ENCODE measurements around the gene VIL1. TPM values are rescaled to one million over a fixed set of nuclear protein-coding genes. Genes with fewer than 3 reads are reported as not detected.

Gene VIL1
- total and polyA plus RNA-seq, 9 of the 15 experiments (the other 6 are each of a cell fraction or from before 2014, with no cell fraction given), result 0.51 to 2.7 (median 1.2) TPM

DNA sequence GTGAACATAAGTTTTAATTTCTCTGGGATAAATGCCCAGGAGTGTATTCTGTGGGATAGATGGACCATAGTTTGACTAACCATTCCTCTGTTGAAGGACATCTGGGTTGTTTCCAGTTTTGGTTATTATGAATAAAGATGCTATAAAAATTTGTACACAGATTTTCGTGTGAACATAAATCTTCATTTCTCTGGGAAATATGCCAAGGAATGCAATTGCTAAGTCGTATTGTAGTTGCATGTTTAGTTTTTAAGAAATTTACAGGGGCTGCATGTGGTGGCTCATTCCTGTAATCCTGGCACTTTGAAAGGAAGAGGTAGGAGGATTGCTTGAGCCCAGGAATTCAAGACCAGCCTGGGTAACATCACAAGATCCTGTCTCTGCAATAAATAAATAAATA is 43.7 kb upstream of the VIL1 start:
- no peak overlapping the region for H3K9ac ChIP-seq (ENCODE audit: insufficient read depth in 1 of 2, low read depth in 2 of 2, low read length in 2 of 2)
- no peak overlapping the region for H2AFZ ChIP-seq (ENCODE audit: low read depth, low read length)
- H3K9me3 ChIP-seq (replicated peaks; ENCODE audit: control insufficient read depth, insufficient read depth, low read depth, low read length), result no peaks in the 10 kb centered on the region
- FAIRE-seq (no peak), ATAC-seq (no peak), DNase-seq (ENCODE audit: extremely low read depth in 1 of 4, low spot score in 3 of 4) (no peak)
- intact Hi-C loops (cut with micrococcal nuclease) (no loop called here), in situ Hi-C loops (cut with MboI) (no loop called here)
- no peaks in the 10 kb centered on the region for H3K36me3 ChIP-seq (ENCODE audit: control insufficient read depth, insufficient read depth, low read length)
- ChIA-PET CTCF (ENCODE audit: low intra/inter-chr PET ratio) (no interaction called here), POLR2A (interaction anchor here (0.7 kb wide), 1 partner anchor 84 kb away, joined by 5 read pairs; no protein-coding TSS in a partner anchor)
- H3K27ac ChIP-seq (ENCODE audit: extremely low read depth, low read depth, low read length), result no peak overlapping the region
- no peak overlapping the region for H3K4me2 ChIP-seq (ENCODE audit: insufficient read depth, low read length)
- H4K20me1 ChIP-seq (replicated peaks; ENCODE audit: control insufficient read depth, insufficient read depth, low read length), result no peaks in the 10 kb centered on the region
- H3K4me1 ChIP-seq (replicated peaks in 1 of 2; ENCODE audit: control insufficient read depth in 2 of 2, insufficient read depth in 2 of 2, low read length in 2 of 2), result 0 out of 5 replicates have a peak, but pooled peaks cover 0 to 2% of the 10 kb centered on the region in 2 experiments
- no peaks in the 10 kb centered on the region for H3K79me2 ChIP-seq (ENCODE audit: control insufficient read depth, insufficient read depth, low read length)
- 6% methylated on average over 2 of the region's 2 CpGs for WGBS (ENCODE audit: insufficient coverage, low coverage, missing lambda C conversion rate)
- BruUV-seq (replicated peaks), result no TSS peak
- no peak overlapping the region for H3K4me3 ChIP-seq
- H3K9me1 ChIP-seq (ENCODE audit: control insufficient read depth, insufficient read depth, low read length), result no peaks in the 10 kb centered on the region
- no peaks in the 10 kb centered on the region for H3K27me3 ChIP-seq (ENCODE audit: control insufficient read depth in 2 of 2, insufficient read depth in 2 of 2, low read length in 2 of 2)
- TF ChIP-seq, protein P1, sequence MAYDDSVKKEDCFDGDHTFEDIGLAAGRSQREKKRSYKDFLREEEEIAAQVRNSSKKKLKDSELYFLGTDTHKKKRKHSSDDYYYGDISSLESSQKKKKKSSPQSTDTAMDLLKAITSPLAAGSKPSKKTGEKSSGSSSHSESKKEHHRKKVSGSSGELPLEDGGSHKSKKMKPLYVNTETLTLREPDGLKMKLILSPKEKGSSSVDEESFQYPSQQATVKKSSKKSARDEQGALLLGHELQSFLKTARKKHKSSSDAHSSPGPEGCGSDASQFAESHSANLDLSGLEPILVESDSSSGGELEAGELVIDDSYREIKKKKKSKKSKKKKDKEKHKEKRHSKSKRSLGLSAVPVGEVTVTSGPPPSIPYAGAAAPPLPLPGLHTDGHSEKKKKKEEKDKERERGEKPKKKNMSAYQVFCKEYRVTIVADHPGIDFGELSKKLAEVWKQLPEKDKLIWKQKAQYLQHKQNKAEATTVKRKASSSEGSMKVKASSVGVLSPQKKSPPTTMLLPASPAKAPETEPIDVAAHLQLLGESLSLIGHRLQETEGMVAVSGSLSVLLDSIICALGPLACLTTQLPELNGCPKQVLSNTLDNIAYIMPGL (CRISPR knock-in tag; IDR thresholded peaks at IDR 0.05), result no peak
- TF ChIP-seq NFE2 (IDR thresholded peaks at IDR 0.05; ENCODE audit: low read depth) (no peak), SRSF1 (IDR thresholded peaks at IDR 0.05; ENCODE audit: low read depth, low read length) (no peak), ZC3H8 (IDR thresholded peaks at IDR 0.05) (no peak), HNRNPUL1 (IDR thresholded peaks at IDR 0.05; ENCODE audit: low read length) (no peak), ZEB2 (IDR thresholded peaks at IDR 0.05) (no peak), ZFP36 (IDR thresholded peaks at IDR 0.05; ENCODE audit: low read depth, low read length, partially characterized antibody) (no peak), ZNF277 (CRISPR knock-in tag; IDR thresholded peaks at IDR 0.05; ENCODE audit: borderline replicate concordance) (no peak)
- TF ChIP-seq, protein P2, sequence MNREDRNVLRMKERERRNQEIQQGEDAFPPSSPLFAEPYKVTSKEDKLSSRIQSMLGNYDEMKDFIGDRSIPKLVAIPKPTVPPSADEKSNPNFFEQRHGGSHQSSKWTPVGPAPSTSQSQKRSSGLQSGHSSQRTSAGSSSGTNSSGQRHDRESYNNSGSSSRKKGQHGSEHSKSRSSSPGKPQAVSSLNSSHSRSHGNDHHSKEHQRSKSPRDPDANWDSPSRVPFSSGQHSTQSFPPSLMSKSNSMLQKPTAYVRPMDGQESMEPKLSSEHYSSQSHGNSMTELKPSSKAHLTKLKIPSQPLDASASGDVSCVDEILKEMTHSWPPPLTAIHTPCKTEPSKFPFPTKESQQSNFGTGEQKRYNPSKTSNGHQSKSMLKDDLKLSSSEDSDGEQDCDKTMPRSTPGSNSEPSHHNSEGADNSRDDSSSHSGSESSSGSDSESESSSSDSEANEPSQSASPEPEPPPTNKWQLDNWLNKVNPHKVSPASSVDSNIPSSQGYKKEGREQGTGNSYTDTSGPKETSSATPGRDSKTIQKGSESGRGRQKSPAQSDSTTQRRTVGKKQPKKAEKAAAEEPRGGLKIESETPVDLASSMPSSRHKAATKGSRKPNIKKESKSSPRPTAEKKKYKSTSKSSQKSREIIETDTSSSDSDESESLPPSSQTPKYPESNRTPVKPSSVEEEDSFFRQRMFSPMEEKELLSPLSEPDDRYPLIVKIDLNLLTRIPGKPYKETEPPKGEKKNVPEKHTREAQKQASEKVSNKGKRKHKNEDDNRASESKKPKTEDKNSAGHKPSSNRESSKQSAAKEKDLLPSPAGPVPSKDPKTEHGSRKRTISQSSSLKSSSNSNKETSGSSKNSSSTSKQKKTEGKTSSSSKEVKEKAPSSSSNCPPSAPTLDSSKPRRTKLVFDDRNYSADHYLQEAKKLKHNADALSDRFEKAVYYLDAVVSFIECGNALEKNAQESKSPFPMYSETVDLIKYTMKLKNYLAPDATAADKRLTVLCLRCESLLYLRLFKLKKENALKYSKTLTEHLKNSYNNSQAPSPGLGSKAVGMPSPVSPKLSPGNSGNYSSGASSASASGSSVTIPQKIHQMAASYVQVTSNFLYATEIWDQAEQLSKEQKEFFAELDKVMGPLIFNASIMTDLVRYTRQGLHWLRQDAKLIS (CRISPR knock-in tag; IDR thresholded peaks at IDR 0.05), result no peak

Data from K562 (cell line).